Natural killer cell (primary cell): ENCODE measurements around the gene GTF2H3. TPM values are rescaled to one million over a fixed set of nuclear protein-coding genes. Genes with fewer than 3 reads are reported as not detected.

Experiments
- ATAC-seq, 3 donors: fragments of 150-1000 bp in 2 of 3; fragments of 200-7000 bp in 1 of 3; cut with Tn5 transposase; 1 replicate in 1 of 3; 2 replicates in 2 of 3; pipeline ENCODE4 v1.10.0; 2021; ENCODE audit warnings: mild to moderate bottlenecking in 2 of 3, moderate library complexity in 2 of 3
- DNase-seq, 2 donors: peaks; one replicate each; pipeline versions ENCODE4 v3.0.0 to v3.0.0-alpha.2; 2013 to 2021; ENCODE audit warnings: mixed read lengths in 1 of 2
- H3K27ac ChIP-seq: one replicate; pipeline ENCODE4 v1.5.1; 2013; ENCODE audit warnings: mild to moderate bottlenecking, low read length
- H3K27me3 ChIP-seq: one replicate; pipeline ENCODE4 v1.6.1; 2013; ENCODE audit warnings: low read length; ENCODE audit not compliant: control insufficient read depth, insufficient read depth
- H3K36me3 ChIP-seq: one replicate; pipeline ENCODE4 v1.6.1; 2013; ENCODE audit warnings: low read length; ENCODE audit not compliant: control insufficient read depth, insufficient read depth
- H3K4me1 ChIP-seq: one replicate; pipeline ENCODE4 v1.6.1; 2013; ENCODE audit warnings: low read length; ENCODE audit not compliant: control insufficient read depth, insufficient read depth
- H3K4me3 ChIP-seq: one replicate; pipeline ENCODE4 v1.5.1; 2013; ENCODE audit warnings: low read length
- H3K9me3 ChIP-seq: one replicate; pipeline ENCODE4 v1.6.1; 2013; ENCODE audit warnings: low read length; ENCODE audit not compliant: control insufficient read depth, insufficient read depth
- H3K27ac Mint-ChIP-seq, 2 donors: one replicate each; pipeline ENCODE4 v1.8.0; 2022; ENCODE audit warnings: mild to moderate bottlenecking in 2 of 2, mixed read lengths in 2 of 2, moderate library complexity in 1 of 2
- H3K27me3 Mint-ChIP-seq, 2 donors: one replicate each; pipeline ENCODE4 v1.8.0; 2022; ENCODE audit warnings: low read depth in 2 of 2, mixed read lengths in 2 of 2
- H3K36me3 Mint-ChIP-seq: one replicate; pipeline ENCODE4 v1.8.0; 2022; ENCODE audit warnings: mixed read lengths
- H3K4me1 Mint-ChIP-seq, 2 donors: one replicate each; pipeline ENCODE4 v1.8.0; 2022; ENCODE audit warnings: mixed read lengths in 2 of 2
- H3K4me3 Mint-ChIP-seq: one replicate; pipeline ENCODE4 v1.8.0; 2022; ENCODE audit warnings: mild to moderate bottlenecking, moderate library complexity, mixed read lengths
- H3K9me3 Mint-ChIP-seq, 2 donors: one replicate each; pipeline ENCODE4 v1.8.0; 2022; ENCODE audit warnings: mixed read lengths in 2 of 2
- WGBS: methylation state at CpG from one replicate; pipeline ENCODE4 v1.1.7; 2013; ENCODE audit warnings: missing lambda C conversion rate; ENCODE audit not compliant: insufficient coverage; 5-methylcytosine and 5-hydroxymethylcytosine counted together
- intact Hi-C: fragments of 100-400 bp; cut with micrococcal nuclease; formaldehyde crosslinking; loops from one replicate; pipeline ENCODE4 v1.14.2; 2022
- total RNA-seq, 4 donors: library from RNA; stranded (reverse); fragments of 120-200 nt in 1 of 4; gene quantifications; one replicate each; pipeline versions ENCODE4 v1.2.3 to v1.2.4, GENCODE V29; 2013 to 2022
- TF ChIP-seq, protein P1 (sequence below): fragments of 200-600 bp; IDR thresholded peaks from one replicate; pipeline ENCODE4 v1.8.0; 2022; ENCODE audit warnings: antibody characterized with exemption

The GTF2H3 gene
- total RNA-seq, 3 donors from 2014 or later (not counting 1 experiment from before 2014, with no cell fraction given) = 12.8 to 21.3 (median 21.2) TPM

DNA sequence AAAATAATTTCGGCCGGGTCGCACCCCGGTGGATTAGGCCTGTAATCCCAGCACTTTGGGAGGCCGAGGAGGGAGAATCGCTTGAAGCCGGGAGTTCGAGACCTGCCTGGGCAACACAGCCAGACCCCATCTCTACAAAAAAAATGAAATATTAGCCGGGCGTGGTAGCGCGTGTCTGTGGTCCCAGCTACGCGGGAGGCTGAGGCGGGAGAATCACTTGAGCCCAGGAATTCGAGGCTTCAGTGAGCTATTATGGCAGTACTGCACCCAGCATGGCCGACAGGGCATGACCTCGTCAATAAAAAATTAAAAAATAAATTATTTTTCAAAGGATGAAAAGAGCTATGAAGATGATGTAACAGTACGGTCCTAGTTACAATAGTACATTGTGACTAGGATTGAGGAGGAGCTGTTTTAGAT, 523 bp downstream of the GTF2H3 start:
- Mint-ChIP-seq H3K36me3 (peaks cover 8% of the 10 kb centered on the region), H3K4me3 (peak overlapping the region; percentile 97), H3K9me3 (no peaks in the 10 kb centered on the region), H3K4me1 (peaks cover 26 to 28% of the 10 kb centered on the region in 2 donors), H3K27me3 (no peaks in the 10 kb centered on the region), H3K27ac (peak overlapping the region; percentile 98)
- Histone ChIP-seq H3K4me3 (peak overlapping the region; percentile 97), H3K27ac (peak overlapping the region; percentile 88), H3K4me1 (peaks cover 20% of the 10 kb centered on the region), H3K9me3 (no peaks in the 10 kb centered on the region), H3K27me3 (no peaks in the 10 kb centered on the region), H3K36me3 (peaks cover 18% of the 10 kb centered on the region)
- DNase-seq (peak in 1 of 2 donors; percentile 9), ATAC-seq (no peak)
- TF ChIP-seq, protein P1, sequence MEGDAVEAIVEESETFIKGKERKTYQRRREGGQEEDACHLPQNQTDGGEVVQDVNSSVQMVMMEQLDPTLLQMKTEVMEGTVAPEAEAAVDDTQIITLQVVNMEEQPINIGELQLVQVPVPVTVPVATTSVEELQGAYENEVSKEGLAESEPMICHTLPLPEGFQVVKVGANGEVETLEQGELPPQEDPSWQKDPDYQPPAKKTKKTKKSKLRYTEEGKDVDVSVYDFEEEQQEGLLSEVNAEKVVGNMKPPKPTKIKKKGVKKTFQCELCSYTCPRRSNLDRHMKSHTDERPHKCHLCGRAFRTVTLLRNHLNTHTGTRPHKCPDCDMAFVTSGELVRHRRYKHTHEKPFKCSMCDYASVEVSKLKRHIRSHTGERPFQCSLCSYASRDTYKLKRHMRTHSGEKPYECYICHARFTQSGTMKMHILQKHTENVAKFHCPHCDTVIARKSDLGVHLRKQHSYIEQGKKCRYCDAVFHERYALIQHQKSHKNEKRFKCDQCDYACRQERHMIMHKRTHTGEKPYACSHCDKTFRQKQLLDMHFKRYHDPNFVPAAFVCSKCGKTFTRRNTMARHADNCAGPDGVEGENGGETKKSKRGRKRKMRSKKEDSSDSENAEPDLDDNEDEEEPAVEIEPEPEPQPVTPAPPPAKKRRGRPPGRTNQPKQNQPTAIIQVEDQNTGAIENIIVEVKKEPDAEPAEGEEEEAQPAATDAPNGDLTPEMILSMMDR = no peak
- intact Hi-C loops = no loop called here
- 23% methylated on average over 19 of the region's 19 CpGs for WGBS

DNA sequence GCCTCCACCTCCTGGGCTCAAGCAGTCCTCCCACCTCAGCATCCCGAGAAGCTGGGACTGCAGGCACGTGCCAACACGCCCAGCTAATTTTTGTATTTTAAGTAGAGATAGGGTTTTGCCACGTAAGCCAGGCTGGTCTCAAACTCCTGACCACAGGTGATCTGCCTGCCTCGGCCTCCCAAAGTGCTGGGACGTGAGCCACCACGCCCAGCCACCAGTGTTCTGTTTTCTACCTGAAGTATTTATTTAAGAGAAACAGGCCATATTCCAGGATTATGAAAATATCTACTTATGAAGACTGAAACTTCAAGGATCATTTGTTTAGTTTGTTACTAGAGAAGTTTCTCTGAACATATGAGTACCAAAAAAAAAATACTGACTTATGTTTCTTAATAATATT, 10.3 kb downstream of the GTF2H3 start:
- TF ChIP-seq, protein P1 = no peak
- WGBS = 99% methylated on average over 7 of the region's 7 CpGs
- no peak overlapping the region for H3K4me3 Mint-ChIP-seq
- no peaks in the 10 kb centered on the region for H3K36me3 Mint-ChIP-seq
- DNase-seq (no peak), ATAC-seq (no peak)
- Histone ChIP-seq H3K9me3 (no peaks in the 10 kb centered on the region), H3K27ac (no peak overlapping the region), H3K27me3 (no peaks in the 10 kb centered on the region), H3K4me3 (no peak overlapping the region), H3K36me3 (peaks cover 24% of the 10 kb centered on the region), H3K4me1 (no peaks in the 10 kb centered on the region)
- H3K9me3 Mint-ChIP-seq = no peaks in the 10 kb centered on the region
- no peaks in the 10 kb centered on the region for H3K27me3 Mint-ChIP-seq
- intact Hi-C loops = no loop called here
- H3K4me1 Mint-ChIP-seq = no peaks in the 10 kb centered on the region
- no peak overlapping the region for H3K27ac Mint-ChIP-seq

DNA sequence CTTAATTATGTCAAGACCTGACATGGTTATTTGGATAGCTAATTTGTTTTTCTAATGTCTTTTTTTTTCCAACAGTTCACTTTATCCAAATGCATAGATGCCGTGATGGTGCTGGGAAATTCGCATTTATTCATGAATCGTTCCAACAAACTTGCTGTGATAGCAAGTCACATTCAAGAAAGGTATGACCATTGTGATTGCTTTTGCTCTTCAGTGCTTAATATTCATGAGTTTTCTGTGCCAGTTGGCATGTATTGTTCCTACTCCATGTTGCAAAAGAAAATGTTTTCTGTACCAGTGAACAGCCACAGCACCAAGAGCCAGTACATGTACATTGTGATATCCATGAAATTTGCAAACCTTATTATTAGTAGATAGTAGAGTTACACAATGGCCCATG, 11.8 kb downstream of the GTF2H3 start:
- Mint-ChIP-seq H3K9me3 (no peaks in the 10 kb centered on the region), H3K4me1 (no peaks in the 10 kb centered on the region), H3K27ac (no peak overlapping the region), H3K4me3 (no peak overlapping the region), H3K27me3 (no peaks in the 10 kb centered on the region), H3K36me3 (no peaks in the 10 kb centered on the region)
- TF ChIP-seq, protein P1 = no peak
- Histone ChIP-seq H3K4me1 (no peaks in the 10 kb centered on the region), H3K9me3 (no peaks in the 10 kb centered on the region), H3K36me3 (peaks cover 33% of the 10 kb centered on the region), H3K27ac (no peak overlapping the region), H3K27me3 (no peaks in the 10 kb centered on the region), H3K4me3 (no peak overlapping the region)
- intact Hi-C loops = no loop called here
- no peak for DNase-seq
- 96% methylated on average over 3 of the region's 3 CpGs for WGBS
- no peak for ATAC-seq

DNA sequence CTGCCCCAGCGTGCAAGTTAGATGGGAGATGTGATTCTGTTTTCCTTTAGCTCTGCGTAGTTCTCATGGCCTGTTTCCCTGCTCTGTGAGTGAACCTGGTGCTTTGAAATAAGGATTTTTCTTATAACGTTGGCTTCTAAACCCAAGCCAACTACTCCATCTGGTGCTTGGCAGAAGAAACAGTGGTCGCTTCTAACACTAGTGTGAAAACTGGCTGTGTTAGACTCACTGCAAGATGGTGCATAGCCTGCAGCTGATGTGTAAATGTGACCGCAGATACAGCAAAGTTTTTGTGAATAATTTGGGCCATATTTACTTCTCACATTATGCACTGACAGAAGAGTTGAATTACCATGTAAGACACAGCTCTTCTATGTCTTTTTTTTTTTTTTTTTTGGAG, 12.2 kb downstream of the GTF2H3 start:
- H3K9me3 Mint-ChIP-seq = no peaks in the 10 kb centered on the region
- 98% methylated on average over 5 of the region's 5 CpGs for WGBS
- no peaks in the 10 kb centered on the region for H3K36me3 Mint-ChIP-seq
- H3K27ac Mint-ChIP-seq = no peak overlapping the region
- Histone ChIP-seq H3K4me3 (no peak overlapping the region), H3K9me3 (no peaks in the 10 kb centered on the region), H3K4me1 (no peaks in the 10 kb centered on the region), H3K27me3 (no peaks in the 10 kb centered on the region), H3K36me3 (peaks cover 33% of the 10 kb centered on the region), H3K27ac (no peak overlapping the region)
- ATAC-seq (no peak), DNase-seq (no peak)
- no peaks in the 10 kb centered on the region for H3K4me1 Mint-ChIP-seq
- TF ChIP-seq, protein P1 = no peak
- no peaks in the 10 kb centered on the region for H3K27me3 Mint-ChIP-seq
- intact Hi-C loops = no loop called here
- H3K4me3 Mint-ChIP-seq = no peak overlapping the region
